Uterus (tissue), 2 donors: Measurements from ENCODE around the gene OR13G1.

Experiments used
- CTCF ChIP-seq, 4 experiments: fragments of 200-600 bp in 2 of 4; fragments of 450-650 bp in 2 of 4; sonication (generic) in 2 of 4; IDR thresholded peaks; one replicate each; pipeline ENCODE4 v1.5.1; 2016 to 2019; ENCODE audit warnings: antibody characterized with exemption in 4 of 4, mild to moderate bottlenecking in 2 of 4, moderate library complexity in 1 of 4
- POLR2A ChIP-seq, 2 donors: fragments of 450-650 bp; IDR thresholded peaks; one replicate each; pipeline ENCODE4 v1.6.1; 2016; ENCODE audit warnings: antibody characterized with exemption in 2 of 2, mild to moderate bottlenecking in 1 of 2, moderate library complexity in 1 of 2

GRCh38 chr1:247642742-247643141 is 36.8 kb downstream of the OR13G1 start:
- TF ChIP-seq POLR2A (IDR thresholded peaks at IDR 0.05) (no peak), CTCF (IDR thresholded peaks at IDR 0.05) (no peak)
